GM21360 (cell line): ENCODE measurements around the gene TBC1D16.
"Not testable (repeated sequence)": the region's sequence is repeated elsewhere in the genome, so short reads cannot be mapped to it uniquely, and the experiment has no call there.

Experiments
- ATAC-seq: cut with Tn5 transposase; IDR thresholded peaks from one replicate; pipeline ENCODE4 v1.9.1; 2021; ENCODE audit warnings: mild to moderate bottlenecking, moderate library complexity; ENCODE audit not compliant: unreplicated experiment

The TBC1D16 gene

DNA sequence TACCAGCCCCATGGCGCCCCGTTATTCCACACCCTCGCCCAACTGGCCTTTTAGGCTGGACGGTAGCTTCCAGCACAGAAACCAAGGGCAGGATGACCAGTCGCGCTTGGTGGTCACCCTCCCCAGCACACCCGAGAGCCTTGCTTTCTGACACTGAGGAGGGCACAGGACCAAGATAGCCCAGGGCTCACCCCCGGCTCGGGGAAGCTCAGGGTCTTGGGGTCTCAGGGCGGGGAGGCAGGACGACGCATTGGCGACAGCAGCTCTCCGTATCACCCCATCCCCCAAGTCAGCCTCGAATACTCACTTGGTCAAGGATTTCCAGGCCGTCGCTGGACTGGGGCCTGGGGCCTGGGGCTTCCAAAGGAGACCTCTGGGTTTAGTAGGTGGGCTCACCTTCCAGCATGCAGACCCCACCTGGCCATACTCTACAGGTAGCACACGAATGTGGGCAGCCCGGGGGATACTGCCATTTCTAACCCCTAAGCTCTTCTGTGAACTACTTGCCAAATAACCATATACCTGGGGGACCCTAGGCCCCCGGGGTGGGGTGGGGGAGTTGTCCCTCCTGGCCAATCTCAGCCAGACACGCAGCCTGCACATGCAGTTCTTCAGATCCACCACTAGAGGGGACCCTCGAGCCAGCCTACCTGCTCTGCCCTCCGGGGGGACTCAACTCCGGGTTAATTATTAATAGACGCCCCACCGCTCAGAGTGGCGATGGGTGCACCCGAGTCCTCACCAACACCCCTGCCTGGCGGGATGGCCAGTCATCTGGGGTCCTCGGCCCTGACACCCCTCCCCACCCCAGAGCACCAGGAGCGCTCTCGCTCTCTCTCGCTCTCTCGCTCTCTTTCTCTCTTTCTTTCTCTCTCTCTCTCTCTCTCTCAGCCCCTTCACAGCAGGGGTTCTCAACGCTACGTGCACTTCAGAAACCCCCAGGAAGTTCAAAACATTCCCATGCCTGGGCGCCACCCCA is 30.0 kb downstream of the TBC1D16 start:
- no peak for ATAC-seq

DNA sequence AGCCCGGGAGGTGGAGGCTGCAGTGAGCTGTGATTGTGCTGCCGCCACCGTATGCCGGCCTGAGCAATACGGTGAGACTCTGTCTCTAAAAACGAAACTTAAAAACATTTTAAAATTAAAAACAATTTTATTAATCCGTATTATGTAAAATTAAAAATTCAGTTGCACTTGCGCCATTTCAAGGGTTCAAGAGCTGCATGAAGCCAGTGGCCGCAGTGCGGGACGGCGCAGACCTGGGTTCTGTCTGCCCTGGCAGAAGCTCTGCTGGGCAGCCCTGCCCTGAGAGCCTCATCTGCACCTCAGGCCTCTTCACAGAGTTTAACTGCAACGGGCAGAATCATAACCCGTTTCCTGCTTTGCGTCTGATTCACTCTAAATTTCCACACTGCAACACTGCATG is 31.7 kb downstream of the TBC1D16 start:
- no peak for ATAC-seq

DNA sequence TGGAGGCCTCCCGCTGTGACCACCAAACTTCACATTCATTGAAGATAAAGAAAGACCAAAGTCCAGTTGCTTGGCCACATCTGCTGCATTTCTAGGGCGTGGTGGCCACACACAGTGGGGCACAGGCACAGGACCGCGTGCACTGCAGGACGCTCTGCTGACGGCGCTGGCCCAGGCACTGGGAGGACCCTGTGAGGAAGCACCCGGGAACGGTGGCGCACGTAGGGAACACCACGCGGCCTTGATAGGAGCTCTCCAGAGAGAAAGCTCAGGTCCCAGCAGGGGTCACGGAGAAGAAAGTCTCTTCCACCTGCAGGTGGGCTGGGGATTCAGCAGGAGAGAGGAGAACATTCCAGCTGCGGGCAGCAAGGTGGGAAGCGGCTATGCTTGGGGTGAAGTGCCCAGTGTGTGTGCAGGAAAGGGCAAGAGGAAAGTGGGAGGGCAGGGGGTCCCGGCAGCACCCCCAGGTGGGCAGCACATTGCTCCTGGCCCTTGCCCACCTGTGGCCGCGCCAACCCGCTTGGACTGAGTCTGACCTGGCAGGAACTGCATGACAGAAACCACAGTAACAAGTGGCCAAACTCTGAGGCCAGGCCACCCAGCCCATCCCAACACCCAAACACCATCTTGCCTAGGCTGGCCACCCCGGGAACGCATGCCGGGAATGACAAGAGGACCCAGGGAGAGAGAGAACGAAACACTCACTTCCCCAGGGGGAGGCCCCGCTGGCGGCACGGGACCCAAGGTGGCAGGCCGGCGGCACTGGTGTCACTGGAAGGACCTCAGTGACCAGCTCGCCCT is 32.8 kb downstream of the TBC1D16 start:
- ATAC-seq = no peak

DNA sequence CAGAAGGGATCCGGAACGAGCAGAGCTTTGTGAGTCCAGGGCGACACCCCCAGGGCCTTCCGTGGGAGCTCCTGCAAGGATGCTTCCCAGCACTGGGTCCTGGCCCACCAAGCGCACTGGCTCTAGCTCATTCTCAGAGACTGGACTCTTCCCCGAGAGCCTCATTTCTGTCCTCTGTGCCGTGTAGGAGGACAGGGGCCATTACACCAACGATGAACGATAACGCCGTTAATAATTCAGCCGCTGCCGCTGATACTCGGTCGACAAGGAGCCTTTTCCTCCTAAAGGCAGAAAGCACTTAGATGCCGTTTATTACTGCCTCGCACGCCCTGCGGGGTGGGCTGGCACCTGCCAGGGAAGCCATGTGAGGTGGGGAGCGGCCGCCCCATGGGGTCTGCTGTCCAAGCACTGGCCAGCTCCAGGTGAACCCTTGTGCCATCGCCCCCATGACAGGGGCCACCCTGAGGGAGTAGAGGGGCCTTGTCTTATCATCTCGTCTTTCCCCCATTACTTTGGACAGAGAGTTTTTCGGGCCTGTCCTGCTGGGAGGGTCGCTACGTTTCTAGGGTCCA is 33.5 kb downstream of the TBC1D16 start:
- no peak for ATAC-seq

DNA sequence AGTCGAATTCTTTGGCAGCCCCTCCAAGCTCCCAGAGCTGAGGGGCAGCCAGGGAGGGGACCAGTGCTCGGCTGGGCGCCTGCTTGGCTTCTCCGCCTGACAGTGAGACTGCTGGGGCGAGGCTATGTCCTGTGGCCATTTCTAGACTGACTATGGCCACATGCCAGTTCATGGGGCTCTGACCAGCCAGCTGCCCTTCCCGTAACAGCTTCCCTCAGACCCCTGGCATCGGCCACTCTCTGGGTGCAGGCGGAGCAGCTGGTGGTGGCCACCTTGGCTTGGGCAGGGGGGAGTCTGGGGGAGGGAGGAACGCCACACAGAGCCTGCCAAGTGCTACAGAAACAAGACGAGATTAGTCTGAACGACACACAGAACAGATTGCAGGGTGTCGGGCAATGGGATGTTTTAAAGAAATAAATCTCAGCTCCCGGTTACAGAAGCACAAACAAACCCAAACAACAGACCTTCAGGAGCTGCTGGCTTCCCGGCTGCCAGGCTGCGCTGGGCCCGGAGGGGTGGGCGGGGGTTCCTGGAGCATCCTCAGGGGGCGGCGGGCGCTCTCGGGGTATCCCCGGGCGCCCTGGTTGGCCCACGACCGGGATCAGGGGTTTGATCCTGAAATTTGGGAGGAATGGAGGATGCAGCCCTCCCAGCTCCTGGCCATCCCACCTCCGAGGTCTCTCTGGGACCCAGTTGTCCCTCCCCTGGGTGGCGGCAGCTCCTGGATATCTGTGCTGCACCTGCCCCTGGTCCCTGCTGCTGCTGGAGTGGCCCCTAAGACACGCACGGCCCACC is 34.5 kb downstream of the TBC1D16 start:
- no peak for ATAC-seq

DNA sequence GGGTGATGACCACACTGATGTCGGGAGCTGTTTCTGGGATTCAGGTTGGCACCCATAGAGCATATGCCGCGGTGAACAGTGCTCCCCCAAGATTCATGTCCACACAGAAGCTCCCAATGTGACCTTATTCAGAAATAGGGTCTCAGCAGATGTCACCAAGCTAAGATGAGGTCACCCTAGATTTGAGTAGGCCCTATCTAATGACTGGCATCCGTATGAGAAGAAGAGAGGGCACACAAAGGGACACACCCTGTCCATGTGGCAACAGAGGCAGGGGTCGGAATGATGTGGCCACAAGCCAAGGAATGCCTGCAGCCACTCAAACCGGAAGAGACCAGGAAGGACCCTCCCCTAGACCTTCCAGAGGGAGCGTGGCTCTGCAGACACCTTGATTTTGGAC is 35.5 kb downstream of the TBC1D16 start:
- ATAC-seq = no peak

DNA sequence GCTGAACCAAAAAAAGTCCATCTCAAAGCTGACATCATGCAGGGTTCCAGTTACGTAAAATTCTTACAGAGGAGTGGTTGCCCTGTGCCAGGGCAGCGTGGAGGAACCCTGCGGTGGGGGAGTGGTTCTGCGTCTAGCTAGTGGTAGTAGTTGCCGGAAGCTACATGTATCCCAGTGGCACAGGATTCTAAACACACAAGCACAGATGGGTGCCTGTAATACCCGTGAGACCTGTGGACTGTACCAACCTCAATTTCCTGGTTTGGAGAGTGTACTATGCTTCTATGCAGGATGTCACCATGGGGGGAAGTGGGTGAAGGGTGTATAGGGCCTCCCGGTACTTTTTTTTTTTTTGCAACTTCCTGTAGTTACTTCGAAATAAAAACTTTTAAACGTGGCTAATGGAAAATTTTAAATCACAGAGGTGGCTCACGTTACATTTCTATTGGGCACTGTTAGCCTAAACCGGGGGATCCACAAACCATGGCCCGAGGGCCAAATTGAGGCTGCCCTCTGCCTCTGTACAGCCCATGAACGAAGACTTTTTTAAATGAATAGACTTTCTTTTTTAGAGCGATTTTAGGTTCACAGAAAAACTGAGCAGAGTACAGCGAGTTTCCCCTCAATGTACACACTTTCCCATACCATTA is 38.5 kb downstream of the TBC1D16 start:
- ATAC-seq = no peak

DNA sequence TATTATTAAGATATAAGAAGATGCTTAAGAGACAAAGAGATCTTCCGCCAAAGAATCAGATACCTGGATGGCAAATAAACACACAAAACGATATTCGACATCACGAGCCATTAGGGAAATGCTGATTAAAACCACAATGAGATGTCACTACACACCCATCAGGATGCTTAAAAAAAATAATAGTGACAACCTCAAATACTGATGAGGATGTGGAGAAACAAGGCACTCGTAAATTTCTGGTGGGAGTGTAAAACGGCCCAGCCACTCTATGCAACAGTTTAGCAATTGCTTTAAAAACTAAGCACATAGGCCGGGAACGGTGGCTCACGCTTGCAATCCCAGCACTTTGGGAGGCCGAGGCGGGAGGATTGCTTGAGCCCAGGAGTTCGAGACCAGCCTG is 39.4 kb downstream of the TBC1D16 start:
- ATAC-seq = no peak

DNA sequence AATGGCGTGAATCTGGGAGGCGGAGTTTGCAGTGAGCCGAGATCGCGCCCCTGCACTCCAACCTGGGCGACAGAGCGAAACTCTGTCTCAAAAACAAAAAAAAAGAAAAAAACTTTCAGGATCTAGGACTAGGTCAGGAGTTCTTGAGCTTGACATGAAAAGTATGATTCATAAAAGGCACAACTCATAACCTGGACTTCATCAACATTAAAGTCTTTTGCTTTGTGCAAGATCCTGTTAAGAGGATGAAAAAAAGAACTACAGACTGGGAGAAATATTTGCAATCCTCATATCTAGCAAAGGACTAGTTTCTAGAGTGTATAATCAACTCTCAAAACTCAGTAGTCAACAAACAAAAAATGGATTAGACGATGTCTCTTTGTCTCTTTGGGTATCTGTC is 40.0 kb downstream of the TBC1D16 start:
- ATAC-seq = no peak

DNA sequence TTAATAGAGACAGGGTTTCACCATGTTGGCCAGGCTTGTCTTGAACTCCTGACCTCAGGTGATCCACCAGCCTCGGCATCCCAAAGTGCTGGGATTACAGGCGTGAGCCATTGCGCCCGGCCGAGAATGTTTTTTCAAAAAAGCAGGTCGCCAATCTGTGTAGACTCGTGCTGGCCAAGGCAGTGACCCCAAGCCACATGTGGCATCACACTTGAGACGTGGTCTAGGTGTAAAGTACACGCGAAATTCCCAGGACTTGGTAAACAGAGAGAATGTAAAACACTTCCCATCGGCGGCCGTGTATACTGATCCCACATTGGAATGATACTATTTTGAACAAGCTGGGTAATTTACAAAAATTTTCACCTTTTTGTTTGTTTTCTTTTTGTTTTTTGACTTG is 41.1 kb downstream of the TBC1D16 start:
- ATAC-seq = no peak

DNA sequence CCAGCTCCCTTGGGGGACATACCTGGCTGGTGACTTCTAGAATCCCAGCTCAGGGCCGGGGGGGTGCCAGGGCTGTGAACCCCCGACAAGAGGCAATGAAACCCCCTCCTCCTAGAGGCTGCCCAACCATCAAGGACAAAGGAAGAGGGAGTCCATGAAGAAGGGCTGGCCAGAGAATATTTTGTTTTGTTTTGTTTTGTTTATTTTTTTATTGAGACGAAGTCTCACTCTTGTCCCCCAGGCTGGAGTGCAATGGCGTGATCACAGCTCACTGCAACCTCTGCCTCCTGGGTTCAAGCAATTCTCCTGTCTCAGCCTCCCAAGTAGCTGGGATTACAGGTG is 41.5 kb downstream of the TBC1D16 start:
- not testable (repeated sequence) for ATAC-seq

DNA sequence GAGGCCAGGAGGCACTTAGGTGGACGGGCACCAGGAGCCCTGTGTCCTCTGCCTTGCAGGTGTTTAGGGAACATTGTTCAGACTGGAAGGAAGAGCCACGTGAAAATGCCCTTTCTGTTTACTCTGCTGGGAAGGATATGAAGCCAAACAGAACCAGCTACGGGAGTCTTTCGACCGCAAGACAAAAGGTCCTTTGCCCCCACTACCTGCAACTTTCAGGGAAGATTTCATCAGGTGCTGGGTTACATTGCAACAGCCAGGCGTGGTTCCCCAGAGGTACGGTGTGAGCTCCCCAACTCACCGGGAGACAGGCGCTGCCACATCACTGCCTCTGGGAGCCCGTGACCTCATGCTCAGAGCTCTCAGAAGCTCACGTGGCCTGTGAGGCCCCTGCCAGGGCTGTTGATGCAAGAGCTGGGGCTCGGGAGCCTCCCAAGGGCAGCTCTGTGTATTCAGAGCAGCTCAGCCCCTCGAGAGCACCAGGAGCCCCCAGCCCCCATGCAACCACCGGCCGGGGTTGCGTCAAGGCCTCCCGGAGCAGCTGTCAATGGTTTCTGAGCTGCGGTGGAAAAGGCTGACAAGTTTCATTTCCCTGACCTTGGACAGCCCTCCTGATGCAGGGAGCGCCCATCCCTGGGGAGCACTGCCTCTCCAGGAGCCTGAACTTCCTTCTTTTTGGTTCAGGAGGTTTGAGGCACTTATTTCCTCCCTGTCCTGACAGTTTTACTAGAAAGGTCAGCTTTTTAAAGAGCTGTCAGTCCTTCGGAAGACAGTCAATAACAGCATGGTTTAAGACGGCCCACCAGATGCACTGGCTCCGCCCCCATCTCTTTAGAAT is 42.1 kb downstream of the TBC1D16 start:
- no peak for ATAC-seq

DNA sequence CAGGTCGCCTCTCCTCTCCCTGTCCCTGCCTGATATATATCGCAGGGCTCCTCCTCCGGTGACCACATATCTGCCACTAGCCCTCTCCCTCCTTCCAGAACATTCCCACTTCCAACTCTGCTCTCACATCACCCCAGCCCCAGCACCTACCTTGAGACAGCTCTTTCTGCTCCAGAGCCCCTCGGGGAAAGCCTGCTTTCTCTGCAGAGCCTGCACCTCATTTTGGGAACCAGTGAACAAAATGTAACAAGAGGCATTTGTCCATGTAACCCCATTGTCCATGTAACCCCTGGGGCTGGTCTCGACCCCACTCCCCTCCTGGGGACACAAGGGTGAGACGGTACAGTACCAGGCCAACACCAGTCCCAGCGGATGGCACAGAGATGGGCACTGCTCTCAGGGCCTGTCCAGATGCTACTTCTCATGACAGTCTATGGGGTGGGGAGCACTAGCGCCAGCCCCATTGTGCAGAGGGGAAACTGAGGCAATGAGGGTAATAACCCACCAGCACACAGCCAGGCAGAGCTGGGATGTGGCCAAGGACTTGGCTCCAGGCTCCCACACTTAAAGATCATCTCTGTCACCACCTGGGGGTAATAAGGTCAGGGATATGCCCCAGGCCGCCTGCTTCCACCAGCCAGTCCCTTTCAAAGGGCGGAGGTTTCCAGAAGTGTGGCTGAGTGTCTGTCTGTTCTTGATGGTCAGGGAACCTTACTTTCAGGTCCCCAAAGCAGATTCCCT is 42.9 kb downstream of the TBC1D16 start:
- ATAC-seq = no peak

DNA sequence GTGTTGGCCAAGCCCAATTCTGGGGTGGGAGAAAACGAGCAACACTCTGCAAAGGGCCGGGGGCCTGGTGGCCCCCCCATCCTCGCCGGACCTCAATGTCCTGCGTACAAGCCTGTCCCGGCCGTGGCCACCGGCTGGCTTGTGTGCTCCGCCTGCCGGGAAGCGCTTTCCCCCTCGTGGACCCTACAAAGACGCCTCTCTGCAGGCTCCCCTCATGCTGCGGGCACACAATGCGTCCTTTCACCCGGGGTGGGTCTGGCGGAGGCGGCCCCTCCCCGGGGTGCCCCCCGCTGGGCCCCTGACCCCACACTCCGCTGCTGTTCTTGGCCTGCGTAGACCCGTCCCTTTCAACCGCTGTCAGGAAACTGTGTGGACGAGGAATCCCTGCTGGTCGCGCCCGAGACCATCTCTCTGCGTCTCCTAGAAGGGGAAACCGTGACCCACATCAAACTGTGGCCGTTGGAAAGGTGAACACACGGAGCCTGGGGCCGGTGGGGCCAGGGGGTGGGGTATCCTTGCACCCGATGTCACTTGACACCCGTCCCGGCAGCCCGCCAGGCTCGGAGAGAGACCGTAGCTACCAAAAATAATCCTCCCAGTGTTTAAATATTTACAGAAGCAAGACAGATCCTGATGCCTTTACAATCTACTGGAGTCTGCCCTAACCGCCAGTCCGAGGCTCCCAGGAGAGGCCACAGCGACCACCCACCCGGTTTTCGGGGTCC is 43.6 kb downstream of the TBC1D16 start:
- ATAC-seq = no peak

DNA sequence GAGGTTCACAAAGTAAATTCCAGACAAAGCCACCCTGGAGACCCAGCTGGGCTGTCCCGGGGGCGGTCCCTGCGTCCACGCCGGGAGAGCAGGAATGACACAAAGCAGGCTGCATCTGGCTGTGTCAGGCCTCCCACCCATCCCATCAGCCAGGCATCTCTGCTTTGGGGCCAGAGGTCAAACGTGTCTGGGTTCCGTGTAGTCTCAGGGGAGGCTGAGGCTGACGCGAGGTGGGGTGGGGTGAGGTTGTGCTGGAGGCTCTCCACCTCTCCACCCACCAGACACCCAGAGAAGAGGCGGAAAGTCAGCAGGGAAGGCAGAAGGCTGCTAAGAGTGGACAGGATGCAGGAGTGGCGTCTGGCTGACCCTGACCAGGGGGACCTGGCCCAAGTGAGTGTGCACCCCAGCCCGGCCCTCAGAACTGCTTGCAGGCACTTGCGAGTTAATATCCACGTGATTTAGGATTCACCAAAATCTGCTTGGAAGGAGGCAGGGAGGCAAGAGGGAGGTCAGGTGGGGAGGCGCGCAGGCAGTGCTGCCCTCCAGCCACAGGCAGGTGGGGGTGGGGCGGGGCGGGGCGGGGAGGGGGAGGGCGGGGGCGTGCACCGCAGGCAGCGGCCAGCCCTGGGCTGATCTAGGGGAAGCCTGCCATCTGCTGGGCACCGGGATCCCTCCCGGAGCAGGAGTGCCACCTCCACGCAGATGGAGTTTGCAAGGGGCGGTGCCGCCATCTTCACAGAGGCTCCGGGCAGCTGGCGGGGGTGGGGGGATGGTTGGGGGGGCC is 44.3 kb downstream of the TBC1D16 start:
- no peak for ATAC-seq

DNA sequence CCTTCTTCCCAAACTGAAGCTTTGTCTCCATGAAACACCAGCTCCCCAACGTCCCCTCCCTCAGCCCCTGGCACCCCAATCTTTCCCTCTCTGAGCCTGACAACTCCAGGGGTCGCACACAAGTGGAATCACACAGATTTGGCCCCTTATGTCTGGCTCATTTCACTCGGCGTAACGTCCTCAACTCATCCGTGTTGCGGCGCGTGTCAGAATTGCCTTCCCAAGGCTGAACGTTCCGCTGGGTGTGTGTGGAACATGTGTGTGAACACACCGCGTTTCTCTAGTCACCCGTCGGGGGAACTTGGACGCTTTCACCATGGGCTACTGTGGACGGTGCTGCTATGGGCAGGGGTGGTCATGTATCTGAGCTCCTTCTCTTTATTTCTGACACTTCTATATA is 45.0 kb downstream of the TBC1D16 start:
- no peak for ATAC-seq

DNA sequence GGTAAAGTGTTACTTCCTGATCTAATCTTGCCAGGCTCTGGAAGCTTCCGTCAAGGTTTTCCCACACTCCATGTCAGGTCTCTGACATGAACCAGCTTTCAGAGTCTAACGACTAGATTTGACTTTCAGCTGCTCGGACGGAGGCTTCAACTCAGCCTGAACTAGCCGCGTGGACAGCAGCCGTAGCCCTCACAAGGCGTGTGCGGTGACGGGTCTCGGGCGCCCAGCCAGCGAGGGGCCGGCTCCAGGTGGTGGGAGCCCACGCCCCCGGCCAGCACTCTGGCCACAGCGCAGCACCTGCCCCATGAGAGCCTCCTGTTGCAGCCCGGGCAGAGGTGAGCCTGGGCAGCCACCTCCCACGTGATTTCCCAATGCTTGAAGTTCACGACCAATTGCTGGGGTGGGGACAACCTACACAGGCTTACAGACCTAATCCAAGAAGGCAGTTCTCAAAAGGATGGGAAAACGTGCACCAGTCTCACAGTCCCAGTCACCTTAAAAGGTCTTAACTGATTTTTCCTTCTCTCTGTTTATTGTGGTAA is 45.5 kb downstream of the TBC1D16 start:
- ATAC-seq = no peak
